HG02623 (cell line): ENCODE measurements around the gene TM9SF2.

ENCODE experiments used
- ATAC-seq: cut with Tn5 transposase; IDR thresholded peaks from one replicate; pipeline ENCODE4 v1.9.1; 2021; ENCODE audit warnings: moderate library complexity; ENCODE audit not compliant: unreplicated experiment

TM9SF2 gene

DNA sequence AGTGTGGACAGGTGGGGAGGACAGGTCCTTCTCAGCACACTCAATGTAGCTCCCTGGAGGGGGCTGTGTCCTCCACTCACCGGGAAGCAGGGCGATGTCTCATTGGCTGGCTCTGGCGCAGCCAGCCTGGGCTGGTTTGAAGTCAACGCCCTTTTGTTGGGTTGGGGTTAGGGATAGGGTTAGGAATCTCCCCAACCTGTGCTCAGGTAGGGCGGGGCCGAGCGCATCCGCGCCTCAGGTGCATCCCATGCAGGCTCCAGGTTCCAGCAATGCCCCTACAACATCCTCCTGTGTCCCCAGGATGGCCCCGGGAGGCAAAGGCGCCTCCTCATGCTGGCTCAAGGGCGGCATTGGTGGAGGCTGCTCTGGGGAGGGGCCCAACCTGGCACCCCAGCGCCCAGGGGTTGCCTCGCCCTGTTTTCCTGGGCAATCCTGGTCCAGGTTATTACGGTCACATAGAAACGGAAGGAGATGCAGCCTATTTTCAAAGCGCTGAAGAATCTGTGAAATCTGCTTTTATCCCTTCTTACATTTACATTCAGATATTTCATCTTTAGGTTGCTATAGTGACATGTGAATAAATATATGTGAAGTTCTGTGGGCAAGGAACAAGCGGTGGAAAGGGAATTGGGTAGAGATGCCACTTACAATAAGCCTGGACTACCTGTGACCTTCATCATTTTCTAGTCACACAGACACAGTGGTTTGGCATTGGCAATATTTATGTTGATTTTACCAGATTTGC, 74.3 kb downstream of the TM9SF2 start:
- ATAC-seq = no peak

DNA sequence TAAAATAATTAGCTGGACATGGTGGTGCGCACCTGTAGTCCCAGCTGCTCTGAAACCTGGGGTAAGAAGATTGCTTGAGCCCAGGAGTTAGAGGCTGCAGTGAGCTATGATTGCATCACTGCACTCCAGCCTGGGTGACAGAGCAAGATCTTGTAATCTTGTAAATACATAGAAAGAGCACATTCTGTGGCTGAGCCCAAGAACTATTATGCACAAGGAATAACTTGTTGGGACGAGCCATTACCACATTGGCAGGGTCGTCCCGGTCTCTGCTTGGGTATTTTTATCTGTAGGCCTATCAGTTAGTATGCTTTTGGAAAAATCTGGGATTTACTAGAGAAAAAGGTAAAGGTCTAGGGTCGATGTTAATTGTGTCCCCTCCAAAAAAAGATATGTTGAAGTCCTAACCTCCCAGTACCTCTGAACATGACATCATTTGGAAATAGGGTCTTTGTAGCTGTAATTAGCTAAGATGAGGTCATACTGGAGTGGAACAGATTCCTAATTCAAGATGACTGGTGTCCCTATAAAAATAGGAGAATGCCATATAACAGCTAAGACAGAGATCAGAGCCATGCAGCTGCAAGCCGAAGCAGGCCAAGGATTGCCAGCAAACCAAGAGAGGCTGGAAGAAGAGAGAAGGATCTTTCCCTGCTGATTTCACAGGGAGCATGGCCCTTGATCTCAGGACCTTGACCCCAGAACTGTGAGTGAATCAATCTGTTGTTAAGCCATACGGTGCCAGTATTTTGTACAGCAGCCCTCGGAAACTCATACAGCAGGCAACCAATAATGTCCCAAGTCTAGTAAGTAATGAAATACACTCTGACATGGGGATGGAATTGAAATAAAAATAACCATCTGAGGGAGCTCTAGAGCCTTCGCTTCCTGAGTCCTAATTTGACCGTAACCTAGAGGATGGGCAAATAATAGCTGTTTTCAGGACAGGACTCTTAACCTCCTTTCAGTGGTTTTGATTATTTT, 77.0 kb downstream of the TM9SF2 start:
- ATAC-seq = no peak

DNA sequence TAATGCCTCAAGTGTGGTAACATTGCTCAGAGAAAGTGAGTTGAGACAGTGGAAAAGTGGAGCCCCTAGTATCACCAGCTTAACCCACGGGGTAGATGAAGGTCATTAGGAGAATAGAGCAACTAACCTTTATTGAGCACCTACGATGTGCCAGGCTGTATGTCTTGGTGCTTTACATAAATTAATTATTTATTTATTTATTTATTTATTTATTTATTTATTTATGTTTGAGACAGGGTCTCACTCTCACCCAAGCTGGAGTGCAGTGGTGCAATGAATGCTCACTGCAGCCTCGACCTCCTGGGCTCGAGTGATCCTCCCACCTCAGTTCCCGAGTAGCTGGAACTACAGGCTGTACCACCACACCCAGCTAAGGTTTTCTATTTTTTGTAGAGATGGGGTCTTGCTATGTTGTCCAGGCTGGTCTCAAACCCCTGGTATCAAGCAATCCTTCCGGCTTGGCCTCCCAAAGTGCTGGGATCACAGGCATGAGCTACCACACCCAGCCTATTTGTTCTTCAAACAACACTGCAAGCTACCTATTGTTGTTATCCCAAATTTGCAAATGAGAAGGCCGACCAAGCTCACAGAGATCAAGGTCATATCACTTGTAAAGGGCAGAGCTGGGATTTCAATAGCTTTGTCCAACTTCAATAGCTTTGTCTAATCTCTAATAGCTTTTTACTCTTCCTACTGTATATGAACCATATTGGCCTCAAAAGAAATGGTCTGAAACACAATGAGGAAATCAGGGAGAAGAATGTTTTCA, 79.4 kb downstream of the TM9SF2 start:
- no peak for ATAC-seq

DNA sequence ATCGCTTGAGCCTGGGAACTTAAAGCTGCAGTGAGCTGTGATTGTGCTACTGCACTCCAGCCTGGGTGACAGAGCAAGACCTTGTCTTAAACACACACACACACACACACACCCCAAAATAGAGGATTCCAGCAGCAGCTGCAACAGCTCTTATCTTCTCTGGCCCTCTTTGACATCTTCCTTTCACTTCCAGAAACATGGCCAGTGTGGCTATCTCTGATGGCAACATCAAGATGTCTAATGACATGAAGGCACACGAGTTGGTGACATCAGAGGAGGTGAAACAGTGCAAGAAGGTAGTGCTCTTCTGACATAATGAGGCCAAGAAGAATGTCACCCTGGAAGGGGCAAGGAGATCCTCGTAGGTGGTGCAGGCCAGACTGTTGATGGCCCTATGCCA, 81.2 kb downstream of the TM9SF2 start:
- no peak for ATAC-seq

DNA sequence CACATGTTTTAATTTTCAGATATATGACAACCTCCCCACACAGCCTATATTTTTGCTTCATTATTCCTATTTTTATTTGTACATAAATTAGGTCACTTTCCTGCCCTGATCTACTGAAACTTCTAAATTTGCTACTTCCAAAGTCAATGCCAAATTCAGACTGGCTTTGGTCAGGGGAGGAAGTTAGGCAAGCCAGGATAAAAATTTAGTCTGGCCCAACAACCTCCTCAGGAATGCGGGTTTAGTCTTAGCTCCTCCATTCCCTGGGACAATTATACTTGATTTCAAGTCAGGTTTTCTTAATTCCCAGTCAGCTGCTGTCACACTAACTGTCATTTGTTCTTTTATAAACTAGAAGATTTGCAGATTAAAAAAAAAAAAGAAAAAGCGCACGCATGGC, 84.3 kb downstream of the TM9SF2 start:
- no peak for ATAC-seq

DNA sequence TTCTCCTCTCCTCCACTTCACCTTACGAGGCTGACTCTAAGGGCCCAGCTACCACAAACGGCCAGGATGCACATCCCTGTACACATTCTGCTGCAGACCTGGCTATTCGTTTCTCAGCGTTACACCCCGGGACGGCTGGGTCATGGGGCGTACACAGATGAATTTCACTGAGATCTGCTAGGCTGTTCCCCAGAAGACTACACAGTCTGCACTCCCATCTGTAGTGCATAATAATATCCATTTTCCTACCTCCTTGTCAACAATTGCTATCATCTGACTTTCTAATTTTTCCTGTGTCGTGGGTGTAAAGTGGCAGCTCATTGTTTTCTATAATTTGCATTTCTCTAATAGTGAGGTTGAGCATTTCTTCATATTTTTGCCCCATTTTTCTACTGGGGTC, 85.7 kb downstream of the TM9SF2 start:
- ATAC-seq = no peak

DNA sequence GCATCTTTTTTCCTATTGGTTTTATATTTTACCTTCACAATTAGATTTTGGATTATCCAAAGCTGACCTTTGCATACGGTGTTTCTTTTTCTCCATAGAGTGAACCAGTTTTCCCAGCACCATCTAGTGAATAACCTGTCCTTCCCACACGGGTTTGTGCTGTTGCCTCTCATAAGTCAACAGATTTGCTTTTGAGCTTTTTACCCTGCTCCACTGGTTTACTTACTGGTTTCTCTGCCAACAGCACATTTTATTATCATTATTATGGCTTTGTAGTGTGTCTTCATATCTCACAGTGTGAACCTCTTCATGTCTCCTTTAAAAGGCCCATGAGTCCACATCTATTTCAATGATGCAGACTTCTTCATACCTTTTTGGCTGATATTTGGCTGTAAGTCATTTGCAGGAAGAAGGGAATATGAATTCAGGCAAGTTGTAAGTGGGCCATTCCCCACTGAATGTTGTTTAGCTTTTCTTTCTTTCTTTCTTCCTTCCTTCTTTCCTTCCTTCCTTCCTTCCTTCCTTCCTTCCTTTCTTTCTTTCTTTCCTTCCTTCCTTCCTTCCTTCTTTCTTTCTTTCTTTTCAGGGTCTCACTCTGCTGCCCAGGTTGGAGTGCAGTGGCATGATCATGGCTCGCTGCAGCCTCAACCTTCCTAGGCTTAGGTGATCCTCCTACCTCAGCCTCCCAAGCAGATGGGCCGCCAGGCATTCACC, 86.8 kb downstream of the TM9SF2 start:
- ATAC-seq = no peak

DNA sequence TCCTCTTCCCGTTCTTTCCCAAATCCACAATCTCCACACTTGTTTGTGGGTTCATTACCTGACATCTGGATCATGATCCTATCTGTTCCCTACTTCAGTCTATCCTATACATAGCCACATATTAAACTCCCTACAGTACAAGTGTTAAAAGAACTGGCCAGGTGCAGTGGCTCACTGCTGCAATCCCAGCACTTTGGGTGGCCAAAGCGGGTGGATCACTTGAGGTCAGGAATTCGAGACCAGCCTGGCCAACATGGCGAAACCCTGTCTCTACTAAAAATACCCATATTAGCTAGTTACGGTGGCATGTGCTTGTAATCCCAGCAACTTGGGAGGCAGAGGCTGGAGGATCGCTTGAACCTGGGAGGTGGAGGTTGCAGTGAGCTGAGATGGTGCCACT, 88.3 kb downstream of the TM9SF2 start:
- ATAC-seq = no peak

DNA sequence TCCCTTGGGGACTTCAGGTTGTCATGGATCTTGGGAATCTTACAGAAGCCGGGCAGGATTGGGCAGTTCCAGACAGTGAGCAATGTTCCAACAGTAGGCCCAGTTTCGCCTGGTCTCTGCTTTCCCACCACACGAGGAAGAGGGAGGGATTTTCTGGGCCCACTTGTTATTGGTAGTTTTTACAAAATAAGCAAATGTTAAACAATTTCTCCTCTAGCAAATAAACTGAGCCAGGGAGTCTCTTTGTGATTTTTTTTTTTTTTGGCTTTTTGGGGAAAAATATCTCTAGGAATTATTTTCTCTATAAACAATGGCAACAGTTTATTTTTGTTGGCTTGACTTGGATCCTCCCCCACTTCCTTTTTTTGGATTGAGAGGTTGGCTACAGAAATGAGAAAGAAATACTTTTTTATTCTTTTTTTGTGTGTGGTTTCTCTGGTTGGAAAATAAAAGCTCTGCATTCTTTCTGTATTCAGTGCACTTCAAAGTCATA, 89.3 kb downstream of the TM9SF2 start:
- ATAC-seq = no peak

DNA sequence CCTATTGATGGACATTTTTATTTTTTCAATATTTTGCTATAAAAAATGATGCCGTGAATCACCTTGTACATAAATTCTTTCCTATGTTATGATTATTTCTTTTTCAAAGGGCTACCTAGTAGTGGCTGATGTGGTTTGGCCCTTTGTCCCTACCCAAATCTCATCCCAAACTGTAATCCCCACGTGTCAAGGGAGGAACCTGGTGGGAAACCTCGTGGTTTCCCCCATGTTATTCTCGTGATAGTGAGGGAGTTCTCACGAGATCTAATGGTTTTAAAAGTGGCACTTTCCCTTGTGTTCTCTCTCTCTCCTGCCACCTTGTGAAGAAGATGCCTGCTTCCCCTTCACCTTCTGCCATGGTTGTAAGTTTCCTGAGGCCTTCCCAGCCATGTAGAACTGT, 94.9 kb downstream of the TM9SF2 start:
- no peak for ATAC-seq

DNA sequence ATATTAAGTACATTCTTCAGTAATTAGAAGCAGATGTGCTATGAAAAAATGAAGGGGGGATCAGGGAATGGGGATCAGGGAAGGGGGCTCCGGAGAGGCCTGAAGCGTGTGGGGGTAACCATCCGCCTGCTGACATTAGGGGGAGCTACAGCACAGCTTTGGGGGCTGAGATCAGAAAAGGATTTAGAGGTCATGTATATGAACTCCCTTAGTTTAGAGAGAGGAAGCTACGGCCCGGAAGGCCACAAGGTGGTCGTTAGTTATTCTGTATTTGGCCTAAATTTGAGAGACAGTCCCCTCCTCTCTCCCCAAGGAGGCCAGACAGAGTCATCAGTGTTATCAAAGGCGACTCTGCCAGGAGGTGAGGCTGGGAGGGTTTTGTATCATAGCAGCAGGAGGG, 99.0 kb downstream of the TM9SF2 start:
- ATAC-seq = no peak

DNA sequence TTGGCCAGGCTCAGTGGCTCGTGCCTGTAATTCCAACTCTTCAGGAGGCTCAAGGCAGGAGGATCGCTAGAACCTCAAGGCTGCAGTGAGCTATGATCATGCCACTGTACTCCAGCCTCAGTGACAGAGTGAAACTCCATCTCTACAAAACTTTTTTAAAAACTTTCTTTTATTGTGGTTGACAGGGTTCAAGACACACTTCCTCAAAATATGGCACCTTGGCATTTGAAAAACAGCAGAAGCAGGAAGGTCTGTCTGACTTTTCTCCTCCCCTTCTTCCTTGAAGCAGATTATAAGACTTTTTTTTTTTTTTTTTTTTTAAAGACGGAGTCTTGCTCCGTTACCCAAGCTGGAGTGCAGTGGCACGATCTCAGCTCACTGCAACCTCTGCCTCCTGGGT, 100.3 kb downstream of the TM9SF2 start:
- no peak for ATAC-seq

DNA sequence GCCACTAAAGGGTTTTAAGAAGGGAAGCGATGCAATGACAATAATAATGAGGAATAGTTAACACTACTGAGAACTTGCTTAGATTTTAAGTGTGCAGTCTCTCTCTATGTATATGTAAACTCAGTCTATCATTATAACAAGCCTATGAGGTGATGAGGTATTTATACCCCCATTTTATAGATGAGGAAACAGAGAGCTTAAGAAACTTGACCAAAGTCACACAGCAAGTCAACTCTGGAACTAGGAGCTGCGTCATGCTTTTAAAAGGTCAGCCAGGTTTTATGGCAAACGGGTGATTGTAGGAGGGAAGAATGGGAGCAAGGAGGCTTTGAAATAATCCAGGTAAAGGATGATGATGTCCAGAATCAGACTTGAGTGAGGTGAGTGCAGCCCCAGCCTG, 103.4 kb downstream of the TM9SF2 start:
- no peak for ATAC-seq

DNA sequence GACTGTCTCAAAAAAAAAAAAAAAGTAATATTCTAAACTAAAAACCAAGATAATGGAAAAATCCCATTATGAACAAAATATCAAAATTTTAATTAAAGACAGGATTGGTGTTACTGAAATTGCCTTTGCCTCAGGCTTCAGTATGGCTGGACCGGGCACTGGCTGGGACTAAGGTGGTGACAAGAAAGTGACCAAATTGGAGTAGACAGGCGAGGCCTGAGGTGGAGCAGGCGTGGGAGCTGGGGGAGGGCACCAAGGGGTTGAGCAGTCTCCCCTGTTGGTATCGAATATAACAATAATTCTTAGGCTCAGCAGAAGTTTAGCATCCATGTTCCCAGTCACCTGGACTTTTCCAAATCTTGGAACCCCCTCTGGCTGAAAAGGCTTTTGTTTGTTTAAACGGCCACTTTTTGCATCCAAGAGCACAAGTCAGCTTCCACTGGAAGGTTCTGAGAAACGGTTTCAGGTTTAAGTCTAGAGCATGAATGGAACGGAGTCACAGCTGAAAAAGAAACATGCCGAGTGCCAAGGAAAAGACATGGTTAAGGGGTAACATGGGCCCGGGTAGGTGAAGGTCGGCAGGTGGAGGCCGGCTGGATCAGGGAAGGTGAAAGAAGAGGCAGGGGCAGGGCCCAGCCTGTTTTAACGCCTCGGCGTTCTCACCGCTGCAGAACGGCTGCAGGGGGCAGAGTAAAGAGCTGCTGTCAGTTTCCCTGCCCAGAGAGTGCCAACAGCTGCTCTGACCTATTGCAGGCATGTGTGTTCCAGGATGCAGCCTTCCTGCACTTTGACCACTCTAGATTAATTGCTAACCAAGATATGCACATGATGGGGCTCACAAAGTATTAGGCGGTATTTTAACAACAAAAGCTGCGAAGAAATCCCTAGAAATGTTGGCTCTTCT, 104.4 kb downstream of the TM9SF2 start:
- peak; percentile 59 for ATAC-seq

DNA sequence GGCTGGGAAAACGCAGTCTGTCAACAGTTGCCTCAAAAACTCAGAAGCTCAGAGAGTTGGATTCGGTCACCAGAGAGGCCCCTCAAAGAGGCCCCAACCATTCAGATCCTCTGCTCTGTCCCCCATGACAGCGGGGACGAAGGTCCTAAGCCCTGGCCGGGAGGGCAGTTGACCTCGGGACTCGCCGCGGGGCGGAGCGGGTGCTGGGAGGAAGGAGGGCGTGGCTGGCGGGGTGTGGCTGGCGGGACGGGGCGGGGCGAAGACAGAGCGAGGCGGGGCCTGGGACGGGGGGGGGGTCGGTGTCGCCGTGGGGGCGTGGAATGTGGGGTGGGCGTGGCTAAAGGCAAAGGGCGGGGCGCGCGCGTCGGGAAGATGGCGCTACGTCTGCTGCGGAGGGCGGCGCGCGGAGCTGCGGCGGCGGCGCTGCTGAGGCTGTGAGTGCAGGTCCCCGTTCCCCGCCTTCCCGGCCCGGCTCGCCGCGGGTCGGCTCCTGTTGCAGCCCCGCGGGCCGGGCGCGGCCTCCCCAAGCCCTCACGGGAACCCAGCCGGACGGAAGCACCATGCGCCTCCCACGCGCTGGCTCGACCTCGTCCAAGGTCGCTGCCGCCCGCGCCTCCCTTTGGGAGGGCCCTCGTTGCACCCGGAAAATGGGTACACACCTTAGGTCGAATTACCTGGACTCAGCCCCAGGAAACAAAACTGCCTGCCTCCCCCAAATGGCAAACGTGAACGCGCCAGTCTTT, 105.2 kb downstream of the TM9SF2 start, which contains the start of gene CLYBL:
Gene CLYBL, plus strand, starts transcription at position 367 of the 743 bp plus-strand sequence.
- ATAC-seq = peak; percentile 71

DNA sequence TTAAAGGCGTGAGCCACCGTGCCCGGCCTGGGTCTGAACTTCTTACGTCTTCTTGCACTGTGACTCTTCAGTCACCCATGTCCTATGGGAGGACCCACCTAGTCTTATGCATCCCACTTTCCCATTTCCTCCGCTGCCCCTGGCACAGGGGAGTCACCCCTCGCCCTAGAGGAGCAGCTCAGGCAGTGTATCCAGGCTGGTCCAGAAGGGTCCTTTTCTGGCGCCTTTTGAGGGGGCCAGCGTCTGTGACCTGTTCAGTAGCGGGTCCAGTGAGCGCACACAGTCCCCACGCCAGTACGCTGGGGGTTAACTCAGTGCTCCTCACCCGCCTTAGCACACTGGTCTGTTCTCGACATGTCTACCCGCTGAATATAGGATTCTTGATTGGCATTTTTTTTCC, 107.1 kb downstream of the TM9SF2 start:
- ATAC-seq = no peak

DNA sequence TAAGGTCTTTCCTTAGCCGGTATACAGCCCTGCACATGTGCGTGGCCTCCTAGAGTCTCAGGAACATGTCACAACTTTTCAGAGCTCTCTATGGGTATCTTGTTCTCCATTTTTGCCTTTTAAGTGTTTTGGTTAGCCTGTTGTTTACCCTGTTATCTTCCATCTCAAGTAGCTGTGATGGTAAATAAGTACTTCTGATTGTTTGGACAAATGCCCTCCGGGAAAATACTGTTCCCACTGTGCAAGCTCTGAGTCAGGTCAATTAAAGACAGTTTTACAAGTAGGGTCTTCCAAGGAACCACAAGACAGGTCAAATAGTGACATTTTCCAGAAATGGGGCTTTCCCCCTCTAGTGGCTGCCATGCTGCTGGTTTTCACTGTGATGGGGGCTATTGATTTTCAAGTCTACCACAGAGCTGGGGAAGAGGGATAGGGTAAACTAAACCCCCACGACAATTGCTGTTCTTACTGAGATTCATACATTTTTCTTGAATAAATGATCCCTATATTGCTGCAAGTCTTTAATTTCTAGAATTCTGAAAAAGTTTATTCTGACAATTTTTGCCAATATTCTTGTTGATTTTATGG, 109.5 kb downstream of the TM9SF2 start:
- no peak for ATAC-seq
